Measurements from ENCODE around the gene EPOP.
"Not testable (repeated sequence)": the region's sequence is repeated elsewhere in the genome, so short reads cannot be mapped to it uniquely, and the experiment has no call there.

EPOP gene

DNA sequence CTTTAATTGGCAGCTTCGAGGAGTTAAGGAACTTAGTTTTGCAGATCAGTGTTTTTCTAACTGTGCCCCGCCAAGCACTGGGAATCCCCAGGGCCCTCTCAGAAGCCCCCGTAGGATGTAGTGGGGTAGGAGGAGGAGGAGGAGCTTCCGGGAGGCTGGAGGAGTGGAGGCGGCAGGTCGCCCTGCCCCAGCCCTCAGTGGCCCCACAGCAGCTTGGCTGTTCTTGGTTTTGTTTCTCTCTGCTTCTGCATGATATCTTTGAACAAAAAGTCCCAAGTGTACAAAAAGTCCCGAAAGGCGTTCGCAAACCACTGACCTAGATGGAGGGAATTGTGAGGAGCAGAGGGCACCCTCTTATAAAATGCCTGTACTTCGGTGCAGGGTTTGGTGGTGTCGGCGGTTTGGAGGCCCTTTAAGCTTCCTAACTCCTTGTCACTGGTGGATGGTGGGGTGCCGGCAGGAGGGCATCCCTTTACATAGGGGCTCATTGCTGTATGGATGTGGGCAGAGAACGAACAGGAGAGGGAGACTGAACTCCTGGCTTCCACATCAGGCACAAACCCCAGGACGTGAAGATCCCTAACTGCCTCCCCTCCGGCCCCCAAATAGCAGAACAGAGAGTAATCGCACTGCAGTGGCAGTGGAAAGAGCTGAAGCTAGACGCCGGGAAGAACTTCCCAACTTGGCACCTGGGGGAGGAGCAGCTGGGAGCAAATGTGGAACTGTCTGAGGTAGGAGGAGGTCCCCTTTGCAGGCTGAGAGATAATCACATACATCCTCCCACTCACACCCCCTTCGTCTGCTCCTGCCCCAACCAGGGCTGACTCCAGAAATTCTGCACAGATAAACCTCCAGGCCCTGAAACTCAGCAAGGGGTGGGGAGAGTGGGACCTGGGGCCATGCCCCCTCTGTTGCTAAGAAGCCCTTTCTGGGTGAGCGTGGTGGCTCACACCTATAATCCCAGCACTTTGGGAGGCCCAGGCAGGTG is 20.1 kb downstream of the EPOP start:
- TF ChIP-seq, protein P1, sequence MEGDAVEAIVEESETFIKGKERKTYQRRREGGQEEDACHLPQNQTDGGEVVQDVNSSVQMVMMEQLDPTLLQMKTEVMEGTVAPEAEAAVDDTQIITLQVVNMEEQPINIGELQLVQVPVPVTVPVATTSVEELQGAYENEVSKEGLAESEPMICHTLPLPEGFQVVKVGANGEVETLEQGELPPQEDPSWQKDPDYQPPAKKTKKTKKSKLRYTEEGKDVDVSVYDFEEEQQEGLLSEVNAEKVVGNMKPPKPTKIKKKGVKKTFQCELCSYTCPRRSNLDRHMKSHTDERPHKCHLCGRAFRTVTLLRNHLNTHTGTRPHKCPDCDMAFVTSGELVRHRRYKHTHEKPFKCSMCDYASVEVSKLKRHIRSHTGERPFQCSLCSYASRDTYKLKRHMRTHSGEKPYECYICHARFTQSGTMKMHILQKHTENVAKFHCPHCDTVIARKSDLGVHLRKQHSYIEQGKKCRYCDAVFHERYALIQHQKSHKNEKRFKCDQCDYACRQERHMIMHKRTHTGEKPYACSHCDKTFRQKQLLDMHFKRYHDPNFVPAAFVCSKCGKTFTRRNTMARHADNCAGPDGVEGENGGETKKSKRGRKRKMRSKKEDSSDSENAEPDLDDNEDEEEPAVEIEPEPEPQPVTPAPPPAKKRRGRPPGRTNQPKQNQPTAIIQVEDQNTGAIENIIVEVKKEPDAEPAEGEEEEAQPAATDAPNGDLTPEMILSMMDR (IDR thresholded peaks at IDR 0.05; ENCODE audit: borderline replicate concordance, insufficient read depth, low read depth, low read length), result no peak
- peak overlapping the region; percentile 3 for H3K4me3 ChIP-seq (ENCODE audit: low read depth, low read length)

DNA sequence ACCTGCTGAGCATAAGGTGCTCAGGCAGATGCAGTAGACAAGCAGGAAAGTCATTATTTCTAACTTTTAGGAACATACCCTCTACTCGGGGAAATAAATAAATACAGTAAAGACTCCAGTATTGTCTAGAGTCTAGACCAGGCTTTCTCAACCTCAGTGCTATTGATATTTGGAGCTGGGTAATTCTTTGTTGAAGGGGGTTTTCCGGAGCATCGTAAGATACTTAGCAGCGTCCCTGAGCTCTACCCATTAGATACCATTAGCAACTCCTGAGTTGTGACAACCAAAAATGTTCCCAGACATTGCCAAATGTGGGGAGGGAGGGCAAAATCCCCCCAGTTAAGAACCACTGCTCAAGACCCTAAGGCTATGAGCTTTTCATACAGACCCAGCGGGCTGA is 21.1 kb downstream of the EPOP start:
- TF ChIP-seq, protein P1 (IDR thresholded peaks at IDR 0.05; ENCODE audit: borderline replicate concordance, insufficient read depth, low read depth, low read length), result no peak
- H3K4me3 ChIP-seq (ENCODE audit: low read depth, low read length), result no peak overlapping the region

DNA sequence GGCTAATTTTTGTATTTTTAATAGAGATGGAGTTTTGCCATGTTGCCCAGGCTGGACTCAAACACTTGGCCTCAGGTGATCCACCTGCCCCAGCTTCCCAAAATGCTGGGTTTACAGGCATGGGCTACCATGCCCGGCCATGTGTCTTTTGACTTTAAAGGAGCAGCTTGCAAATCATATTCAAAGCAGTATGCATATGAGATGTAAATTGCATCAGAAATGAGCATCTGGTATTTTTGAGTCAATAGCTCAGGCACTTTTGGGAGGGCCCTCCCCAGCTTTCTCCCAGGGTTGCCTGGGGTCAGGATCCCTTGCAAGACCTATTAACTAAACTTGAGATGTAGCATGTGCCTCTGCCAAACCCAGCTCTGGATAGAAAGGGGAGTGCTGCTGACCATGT is 21.5 kb downstream of the EPOP start:
- TF ChIP-seq, protein P1 (IDR thresholded peaks at IDR 0.05; ENCODE audit: borderline replicate concordance, insufficient read depth, low read depth, low read length), result no peak
- no peak overlapping the region for H3K4me3 ChIP-seq (ENCODE audit: low read depth, low read length)

DNA sequence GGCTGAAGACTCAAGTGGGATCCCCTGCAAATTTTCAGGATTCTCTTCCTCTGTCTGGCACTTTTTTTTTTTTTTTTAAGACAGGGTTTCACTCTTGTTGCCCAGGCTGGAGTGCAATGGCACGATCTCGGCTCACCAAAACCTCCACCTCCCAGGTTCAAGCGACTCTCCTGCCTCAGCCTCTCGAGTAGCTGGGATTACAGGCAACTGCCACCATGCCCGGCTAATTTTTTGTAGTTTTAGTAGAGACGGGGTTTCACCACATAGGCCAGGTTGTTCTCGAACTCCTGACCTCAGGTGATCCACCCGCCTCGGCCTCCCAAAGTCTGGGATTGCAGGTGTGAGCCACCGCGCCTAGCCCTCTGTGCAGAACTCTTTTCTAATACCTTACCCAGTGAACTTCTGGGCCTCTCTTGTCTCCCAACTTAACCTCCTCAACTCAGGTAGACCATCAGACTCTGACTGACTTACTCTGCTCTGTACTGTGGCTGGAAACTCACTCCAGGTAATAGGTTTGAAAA is 24.0 kb downstream of the EPOP start:
- not testable (repeated sequence) for H3K4me3 ChIP-seq (ENCODE audit: low read depth, low read length)

DNA sequence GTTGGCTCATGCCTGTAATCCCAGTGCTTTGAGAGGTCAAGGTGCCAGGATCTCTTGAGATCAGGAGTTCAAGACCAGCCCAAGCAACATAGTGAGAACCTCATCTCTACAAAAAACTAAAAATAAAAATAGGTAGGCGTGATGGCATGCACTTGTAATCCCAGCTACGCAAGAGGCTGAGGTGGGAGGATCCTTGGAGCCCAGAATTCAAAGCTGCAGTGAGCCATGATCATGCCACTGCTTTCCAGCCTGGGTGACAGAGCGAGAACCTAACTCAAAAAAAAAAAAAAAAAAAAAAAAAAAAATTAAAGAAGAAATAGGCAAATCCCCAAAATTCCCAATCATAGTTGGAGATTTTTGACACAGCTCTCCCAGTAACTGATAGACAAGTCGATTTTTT is 36.8 kb downstream of the EPOP start:
- TF ChIP-seq, protein P1 (IDR thresholded peaks at IDR 0.05; ENCODE audit: borderline replicate concordance, insufficient read depth, low read depth, low read length), result no peak
- no peak overlapping the region for H3K4me3 ChIP-seq (ENCODE audit: low read depth, low read length)

DNA sequence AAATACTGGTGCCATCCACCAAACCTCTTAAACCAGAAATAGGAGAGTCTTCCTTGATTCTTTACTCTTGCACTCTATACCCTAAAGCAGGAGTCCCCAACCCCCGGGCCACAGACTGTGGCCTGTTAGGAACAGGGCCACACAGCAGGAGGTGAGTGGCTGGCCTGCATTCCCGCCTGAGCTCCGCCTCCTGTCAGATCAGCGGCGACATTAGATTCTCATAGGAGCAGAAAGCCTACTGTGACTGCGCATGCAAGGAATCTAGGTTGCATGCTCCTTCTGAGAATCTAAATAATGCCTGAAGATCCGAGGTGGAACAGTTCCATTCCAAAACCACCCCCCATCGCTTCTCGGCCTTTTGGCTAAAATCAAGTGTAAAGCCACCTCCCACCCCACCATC is 38.7 kb downstream of the EPOP start:
- H3K4me3 ChIP-seq (ENCODE audit: low read depth, low read length), result no peak overlapping the region
- TF ChIP-seq, protein P1 (IDR thresholded peaks at IDR 0.05; ENCODE audit: borderline replicate concordance, insufficient read depth, low read depth, low read length), result no peak

DNA sequence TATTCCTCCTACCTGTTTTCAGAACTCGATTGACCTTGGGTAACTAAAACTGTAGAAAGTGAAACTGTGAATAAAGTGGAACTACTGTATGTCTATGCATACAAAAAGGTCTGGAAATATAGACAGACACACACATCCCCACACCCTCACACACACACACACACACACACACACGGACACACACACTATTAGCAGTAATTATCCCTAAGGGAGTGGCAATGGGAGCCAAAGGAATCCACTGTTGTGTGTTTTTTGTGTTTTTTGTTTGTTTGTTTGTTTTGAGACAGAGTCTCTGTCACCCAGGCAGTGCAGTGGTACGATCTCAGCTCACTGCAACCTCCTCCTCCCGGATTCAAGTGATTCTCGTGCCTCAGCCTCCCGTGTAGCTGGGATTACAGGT is 42.4 kb downstream of the EPOP start:
- TF ChIP-seq, protein P1 (IDR thresholded peaks at IDR 0.05; ENCODE audit: borderline replicate concordance, insufficient read depth, low read depth, low read length), result no peak
- H3K4me3 ChIP-seq (ENCODE audit: low read depth, low read length), result no peak overlapping the region

Data from GM12875 (cell line).